CD4-positive, alpha-beta T cell treated with Interleukin-15 for 4 hours (primary cell): Measurements from ENCODE around the gene ESPNL.

Experiments used
- DNase-seq: peaks from one replicate; pipeline ENCODE4 v3.0.0-alpha.2; 2020; ENCODE audit warnings: low spot score

Gene ESPNL

DNA sequence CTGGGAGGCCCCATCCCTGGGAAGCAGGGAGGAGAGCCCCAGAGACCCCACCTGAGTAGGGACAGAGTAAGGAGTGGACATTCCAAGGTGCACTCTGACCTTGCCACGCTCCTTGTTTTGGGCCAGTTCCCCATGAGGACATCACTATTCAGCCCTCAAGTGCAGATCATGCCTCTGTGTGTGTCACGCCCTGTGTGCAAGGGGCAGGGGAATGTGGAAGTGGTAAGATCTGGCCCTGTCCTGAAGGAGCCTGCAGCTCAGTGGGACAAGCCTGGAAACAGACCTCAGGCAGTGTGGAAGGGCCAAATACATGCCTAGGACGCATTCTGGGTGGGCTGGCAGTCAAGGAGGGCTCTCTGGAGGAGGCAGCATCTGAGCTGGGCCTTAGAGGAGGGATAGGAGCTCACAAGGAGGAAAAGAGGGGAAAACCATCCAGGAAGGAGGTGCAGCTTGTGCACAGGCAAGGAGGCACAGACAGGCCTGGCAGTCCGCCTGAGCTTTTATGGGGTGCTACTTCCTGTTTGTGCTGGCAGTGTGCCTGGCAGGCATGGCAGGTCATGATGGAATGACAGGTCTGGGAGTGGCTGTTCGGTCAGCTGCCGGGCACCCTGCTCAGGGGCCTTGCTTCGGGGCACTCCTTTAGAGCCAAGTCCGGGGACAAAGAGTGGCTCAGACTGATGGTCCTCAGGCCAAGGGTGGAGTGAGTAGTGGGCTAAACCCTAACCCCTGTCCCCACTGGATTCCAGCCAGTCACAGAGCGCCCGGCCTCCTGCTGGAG, 41.6 kb downstream of the ESPNL start:
- no peak for DNase-seq

DNA sequence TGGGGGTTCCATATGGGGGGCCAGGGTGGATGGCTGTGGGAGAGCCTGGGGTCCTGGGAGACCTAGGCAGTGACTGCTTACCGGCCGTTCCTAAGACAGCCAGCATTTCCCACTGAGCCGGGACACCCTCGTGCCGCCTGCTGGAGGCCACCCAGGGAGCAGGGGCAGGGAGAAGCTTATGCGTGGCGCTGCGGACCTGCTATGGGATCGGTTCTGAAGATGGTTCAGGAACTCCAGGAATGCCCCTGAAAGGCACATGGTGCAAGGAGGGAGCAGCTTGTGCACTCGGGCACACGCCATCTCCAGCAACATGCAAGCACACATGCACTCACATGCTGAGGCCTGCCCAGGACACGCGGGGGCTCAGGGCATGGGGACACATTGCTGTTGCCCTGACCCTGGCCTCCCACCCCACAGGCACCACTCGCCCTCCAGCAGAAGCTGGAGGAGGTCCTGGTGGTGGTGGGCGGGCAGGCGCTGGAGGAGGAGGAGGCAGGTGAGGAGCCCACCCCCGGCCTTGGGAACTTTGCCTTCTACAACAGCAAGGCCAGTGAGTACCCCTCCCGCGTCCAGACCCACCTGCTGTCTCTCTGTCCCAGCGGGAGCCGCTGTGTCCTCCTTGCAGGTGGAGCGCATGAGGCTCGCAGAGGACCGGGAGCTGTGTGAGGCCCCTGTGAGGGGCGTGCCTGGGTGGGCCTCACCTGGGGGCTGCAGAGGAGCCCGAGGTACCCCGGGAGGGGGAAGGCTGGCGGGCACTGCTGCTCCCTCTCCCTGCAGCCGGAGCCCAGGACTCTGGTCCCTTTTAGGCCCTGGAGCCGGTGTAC, 42.5 kb downstream of the ESPNL start:
- no peak for DNase-seq

DNA sequence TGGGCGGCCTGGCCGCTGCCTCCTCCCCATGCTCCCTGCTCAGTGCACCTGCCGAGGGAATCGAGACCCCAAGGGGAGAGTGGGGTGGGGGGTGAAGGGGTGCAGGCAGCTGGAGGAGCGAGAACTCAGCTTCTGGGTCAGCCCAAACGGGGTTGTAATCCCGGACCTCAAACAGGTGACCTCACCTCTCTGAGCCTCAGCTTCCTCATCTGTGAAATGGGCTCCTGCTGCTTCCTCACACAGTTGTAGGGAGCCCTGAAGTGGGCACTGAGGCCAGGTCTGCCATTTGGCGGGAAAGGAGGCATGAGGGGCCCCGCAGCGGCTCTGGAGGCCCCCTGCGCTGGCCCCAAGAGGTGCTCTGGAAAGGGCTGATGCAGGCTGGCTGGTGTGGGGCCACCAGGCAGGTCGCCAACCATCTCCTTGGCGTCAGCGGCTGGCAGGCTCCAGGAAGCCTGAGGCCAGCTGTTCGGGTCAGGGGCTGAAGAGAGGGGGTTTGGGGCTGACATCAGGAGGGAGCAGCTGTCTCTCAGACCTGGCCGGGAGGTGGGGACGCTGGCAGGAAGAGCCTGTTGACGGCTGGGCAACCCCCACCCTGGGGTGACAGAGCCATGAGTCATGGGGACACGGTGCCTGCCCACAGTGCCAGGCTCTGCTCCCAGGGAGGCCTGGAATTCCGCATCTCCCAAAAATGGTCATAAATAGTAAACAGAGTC, 43.3 kb downstream of the ESPNL start:
- no peak for DNase-seq

DNA sequence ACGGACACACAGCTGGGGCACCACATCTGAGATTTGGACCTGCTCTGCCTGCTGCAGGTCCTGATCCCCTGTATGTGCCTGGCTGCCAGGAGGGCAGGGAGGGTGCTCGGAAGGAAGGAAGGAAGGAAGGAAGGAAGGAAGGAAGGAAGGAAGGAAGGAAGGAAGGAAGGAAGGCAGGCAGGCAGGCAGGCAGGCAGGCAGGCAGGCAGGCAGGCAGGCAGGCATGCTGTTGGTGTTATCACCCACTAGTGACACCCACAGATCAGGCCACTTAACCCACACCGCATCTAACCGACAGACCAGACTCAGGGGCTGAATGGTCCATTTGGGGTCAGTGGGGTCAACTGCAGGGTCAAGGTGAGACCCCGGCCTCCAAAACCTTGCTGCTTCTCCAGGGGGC, 44.1 kb downstream of the ESPNL start:
- DNase-seq = no peak

DNA sequence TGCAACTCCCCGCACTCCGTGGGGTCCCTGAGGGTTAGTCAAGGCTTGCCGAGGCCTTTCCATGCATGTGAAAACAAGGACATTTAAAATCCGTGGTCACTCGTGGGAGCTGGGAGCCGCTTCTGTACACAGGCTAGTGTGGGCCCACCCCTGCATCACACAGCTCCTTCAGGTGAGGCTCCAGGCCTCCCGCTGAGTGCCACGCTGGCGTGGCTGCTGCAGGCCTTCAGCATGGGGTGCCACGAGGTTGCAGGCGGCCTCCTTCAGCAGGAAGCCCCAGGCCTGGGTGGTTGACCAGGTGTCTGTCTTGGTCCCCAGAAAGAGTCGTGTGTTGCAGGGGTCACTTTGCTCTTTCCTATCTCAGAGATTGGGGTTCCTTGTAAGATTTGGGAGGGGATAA, 44.9 kb downstream of the ESPNL start:
- DNase-seq = no peak

DNA sequence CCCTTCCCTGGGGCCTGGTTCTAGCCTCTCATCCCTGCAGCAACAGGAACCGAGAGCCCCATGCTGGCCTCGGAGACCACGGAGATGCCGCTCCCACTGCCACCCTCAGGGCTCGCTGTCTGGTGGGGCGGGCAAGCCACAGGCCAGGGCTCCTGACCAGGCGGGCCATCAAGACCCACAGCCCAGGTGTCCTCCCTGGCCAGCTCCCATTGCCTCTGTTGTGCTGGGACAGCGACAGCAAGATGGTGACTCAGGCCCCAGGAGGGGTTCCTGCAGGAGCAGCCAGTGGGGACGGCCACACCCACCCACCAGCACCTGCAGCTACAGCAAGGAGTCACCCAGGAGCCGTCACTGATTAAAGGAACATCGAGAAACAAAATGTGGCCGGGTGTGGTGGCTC, 45.7 kb downstream of the ESPNL start:
- DNase-seq = no peak

DNA sequence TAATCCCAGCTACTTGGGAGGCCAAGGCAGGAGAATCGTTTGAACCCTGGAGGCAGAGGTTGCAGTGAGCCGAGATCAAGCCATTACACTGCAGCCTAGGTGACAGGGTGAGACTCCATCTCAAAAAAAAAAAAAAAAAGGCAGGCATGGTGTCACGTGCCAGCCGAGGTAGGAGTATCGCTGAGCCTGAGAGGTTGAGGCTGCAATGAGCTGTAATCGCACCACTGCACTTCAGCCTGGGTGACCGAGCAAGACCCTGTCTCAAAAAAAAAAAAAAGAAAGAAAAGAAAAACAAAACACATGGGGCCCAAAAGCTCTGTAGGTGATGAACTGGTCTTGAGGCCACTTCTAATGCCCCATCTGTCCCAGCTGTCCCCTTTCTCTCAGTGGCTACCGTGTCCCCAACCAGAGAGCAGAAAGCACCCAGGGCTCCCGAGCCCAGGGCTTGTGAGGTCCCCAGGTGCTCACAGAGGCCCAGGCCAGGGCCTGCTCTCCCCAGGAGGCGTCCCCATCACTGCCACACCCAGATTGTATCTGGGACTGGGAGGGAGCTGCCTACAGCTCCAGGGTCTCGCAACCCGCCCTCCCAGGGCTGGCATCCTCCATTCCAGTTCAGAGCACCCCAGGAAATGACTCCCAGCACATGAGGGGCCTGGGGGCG, 46.9 kb downstream of the ESPNL start:
- DNase-seq = no peak

DNA sequence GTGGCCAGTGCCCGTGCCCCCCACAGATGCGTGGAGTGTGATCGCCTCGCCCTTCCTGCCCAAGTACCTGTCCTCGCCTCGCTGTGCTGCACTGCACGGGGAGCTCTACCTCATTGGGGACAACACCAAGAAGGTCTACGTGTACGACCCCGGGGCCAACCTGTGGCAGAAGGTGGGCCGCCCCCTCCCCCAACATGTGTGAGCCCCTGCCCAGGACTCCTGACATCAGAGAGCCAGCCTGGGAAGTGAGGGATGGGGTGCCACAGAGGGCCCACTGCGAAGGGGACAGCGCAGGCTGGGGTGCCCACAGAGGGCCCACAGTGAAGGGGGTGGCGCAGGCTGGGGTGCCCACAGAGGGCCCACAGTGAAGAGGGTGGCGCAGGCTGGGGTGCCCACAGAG, 48.8 kb downstream of the ESPNL start:
- no peak for DNase-seq

DNA sequence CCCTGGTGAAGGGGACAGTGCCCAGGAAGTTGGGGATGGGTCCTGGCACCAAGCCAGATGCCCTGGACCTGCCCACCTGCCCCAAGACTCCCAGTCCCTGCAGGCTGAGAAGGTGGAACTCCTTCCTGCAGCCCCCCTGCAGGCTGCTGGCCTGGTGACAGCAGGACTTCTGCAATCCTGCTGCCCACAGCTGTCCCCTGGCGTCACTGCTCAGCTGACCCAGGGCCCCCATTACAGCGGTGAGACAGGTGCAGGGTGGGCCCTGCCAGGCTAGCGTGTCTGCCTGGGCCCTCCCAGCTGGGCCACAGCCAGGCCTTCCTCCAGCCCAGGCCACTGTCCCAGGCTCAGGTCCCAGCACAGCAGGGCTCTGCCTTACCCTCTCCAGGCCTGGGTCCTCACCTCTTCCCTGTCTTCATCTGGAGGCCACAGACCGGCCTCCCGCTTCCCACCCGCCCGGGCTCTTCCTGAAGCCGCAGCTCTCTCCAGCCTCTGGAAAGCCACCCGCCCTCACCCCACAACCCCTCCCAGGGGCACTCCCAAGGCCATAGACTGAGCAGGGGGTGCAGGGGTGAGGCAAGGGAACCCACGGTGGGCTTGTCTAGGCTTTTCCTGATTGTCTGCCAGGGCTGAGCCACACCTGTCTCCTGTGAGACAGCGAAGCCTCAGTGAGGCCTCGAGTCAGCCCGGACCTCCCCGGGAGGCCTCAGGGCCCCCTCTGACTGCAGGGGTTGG, 49.9 kb downstream of the ESPNL start:
- DNase-seq = no peak

DNA sequence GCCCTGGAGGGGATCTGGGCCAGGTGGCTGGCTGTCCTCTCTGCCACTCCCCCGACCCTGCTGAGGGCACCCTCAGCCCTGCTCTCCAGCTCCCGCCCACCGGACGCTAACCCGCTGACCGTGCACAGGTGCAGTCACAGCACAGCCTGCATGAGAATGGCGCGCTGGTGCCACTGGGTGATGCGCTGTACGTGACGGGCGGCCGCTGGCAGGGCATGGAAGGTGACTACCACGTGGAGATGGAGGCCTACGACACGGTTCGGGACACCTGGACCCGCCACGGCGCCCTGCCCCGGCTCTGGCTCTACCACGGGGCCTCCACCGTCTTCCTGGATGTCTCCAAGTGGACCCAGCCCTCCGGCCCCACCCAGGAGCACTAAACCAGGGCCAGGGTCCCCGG, 50.5 kb downstream of the ESPNL start:
- no peak for DNase-seq

DNA sequence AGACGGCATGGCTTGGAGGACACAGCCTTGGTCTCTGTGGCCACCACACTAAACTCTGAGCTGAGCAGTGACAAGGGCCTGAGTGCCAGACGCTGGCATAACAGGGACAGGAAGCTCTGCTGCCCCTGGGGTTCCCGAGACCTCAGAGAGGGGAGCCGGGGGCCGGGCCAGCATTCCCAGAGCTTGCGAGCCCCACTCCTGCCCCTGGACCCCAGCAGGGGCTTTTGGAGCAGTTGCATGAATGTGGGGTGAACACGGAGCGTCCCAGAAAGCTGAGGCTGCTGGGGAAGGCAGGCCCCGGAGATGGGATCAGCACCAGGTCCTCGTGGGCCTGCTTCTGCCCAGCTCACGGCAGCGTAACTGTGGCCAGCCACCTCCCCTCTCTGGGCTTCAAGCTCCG, 51.1 kb downstream of the ESPNL start:
- DNase-seq = no peak

DNA sequence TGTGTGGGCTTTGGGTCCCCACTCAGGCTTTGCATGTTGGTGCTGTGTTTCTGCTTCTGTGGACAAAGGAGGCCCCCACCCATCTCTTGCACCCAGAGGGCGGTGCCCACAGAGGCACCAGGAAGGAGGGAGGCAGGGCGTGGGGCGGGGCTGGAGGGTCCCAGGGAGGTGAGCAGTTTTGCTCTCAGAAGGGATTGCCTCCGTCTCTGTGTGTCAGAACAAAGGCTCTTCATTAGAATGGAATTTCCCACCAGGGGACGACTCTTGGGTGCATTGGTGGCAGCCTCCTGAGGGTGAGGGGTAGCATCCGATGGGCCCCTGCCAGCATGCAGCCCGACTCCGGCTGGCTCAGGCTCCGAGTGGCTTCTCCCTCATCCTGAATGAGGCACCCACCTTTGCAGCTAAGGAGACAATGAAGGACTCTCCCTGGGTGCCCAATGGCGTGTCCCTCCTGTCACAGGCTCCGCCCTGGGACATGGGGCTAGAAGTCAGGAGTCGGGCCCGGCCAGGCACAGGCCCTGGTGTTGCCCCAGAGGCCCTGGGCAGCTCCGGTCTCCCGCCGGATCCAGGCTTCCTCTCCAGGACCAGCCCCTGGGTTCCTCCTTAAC, 51.6 kb downstream of the ESPNL start:
- DNase-seq = no peak

DNA sequence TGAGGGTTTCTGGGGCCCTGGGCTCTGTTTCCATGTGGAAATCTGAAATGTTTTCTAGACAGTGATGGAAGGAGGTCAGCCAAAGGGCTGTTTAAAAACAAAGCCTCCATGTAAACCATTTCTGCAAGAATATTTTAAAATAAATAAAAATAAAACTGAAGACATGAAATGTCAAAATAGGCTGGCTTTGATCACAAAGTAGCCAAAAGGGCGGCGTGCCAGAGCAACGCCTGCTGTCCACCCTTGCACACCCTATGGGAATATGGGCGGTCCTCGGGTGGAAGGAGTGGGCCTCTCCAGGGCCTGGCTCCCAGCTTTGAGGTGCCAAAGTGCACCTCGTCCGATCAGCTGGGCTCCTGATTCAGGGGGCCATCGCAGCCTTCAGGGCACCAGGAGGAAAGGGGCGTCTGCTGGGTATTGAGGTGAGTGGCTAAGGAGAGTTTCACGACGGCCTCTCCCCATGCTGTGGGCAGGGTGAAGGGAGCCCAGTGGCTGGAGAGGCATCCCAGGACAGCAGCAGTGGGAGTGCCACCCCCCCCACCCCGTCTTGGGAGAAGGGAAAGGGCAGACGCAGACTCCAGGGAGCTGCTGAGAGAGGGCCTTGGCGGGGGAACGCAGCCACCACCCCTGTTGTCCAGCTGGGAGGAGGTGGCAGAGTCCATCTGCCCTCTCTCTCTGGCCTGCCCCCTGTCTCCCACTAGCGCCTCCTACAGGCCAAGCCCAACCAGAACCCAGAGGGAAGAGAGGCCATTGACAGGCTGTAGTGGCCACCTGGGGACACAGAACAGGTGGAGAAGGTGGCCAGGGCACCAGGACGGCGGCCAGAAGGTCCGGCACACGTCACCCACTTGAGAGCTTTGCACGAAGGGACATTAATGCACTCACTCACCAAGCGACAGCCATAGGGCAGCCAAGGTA, 52.9 kb downstream of the ESPNL start:
- DNase-seq = no peak

DNA sequence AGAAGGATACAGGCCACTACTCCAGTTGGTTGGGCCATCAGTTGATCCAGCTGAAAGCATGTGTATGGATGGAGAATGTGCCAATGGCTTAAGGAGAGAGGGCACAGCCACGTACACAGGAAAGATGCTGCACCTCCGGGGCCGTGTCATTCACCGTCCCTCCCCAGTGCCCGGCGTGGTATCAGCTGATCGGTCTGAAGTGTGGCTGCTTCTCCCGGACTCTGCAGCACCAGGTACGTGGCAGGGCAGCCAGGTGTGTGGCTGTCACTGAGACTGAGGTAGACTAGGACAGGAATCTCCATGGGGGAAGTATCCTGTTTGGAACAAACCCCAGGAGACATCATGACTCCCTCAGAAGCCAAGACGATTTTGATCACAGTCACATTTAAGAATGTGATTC, 54.4 kb downstream of the ESPNL start:
- no peak for DNase-seq

DNA sequence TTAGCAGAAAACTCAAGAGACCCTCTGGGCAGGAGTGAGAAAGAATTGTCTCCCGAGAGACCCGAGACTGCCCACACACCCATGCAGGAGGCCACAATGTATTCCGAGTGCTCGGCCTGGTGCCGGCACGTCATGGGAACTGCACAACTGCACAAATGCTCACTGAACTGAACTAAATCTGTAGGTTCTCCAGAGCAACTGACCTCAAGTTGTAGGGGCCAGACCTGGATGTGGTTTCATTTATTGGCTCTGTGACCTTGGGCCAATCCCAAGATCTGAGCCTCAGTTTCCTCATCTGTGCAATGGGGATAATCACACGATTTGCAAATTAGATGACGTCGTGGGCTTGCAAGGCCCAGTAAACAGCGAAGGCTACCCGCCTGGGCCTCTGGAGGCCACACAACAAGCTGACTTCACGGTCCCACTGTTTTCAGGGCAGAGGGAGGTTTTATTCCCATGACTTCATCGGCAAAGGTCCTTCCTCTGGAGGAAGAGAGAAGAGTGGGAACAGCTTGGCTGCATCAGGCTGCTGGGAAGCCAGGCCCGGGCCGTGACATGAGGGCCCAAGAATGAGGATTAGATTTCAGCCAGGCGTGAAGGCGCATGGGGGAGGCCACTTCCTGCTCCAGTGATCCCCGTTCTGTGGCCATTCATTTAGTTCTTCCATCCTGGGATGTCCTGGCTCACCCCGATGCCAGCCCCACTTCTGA, 55.1 kb downstream of the ESPNL start:
- DNase-seq = no peak

DNA sequence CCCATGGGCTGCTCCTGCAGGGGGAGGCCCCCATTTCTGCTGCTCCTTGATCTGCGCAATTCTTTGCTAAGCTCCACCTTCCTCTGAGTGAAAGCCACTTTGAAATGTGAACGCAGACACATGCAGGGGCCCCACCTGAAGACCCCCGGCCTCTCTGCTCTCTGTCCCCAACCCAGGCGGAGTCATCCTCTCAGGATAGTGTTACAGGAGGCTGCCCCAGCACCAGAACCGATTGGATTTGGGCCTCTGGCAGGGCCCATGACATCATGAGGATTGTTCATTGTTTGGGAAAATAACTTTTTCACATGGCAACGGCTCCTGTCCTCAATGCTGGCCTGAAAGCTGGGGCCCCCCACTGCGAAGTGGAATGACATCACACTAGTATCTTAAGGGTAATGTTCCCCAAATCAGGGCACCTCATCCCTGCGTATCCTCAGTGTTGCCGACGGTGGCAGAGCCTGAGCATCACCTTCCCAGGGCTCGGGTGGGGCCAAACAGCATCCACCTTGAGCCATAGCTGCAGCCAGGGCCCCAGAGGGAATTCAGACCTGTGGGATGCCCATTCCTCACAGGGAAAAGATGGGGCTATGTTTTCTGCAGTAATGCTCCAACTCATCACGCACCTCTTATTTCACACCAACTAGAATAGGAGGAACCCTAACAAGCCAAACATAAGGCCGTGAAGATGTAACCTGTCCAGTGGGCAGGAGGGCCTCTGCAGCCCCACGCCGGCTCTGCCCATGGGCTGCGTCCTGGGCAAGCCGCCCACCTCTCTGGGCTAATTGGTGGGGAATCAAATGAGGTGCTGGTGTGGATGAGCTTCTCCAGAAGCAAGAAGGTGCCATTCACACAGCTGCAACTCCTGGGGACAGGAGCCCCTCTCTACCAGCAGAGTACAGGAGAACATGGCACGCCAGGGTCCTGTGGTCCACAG, 55.9 kb downstream of the ESPNL start:
- no peak for DNase-seq

DNA sequence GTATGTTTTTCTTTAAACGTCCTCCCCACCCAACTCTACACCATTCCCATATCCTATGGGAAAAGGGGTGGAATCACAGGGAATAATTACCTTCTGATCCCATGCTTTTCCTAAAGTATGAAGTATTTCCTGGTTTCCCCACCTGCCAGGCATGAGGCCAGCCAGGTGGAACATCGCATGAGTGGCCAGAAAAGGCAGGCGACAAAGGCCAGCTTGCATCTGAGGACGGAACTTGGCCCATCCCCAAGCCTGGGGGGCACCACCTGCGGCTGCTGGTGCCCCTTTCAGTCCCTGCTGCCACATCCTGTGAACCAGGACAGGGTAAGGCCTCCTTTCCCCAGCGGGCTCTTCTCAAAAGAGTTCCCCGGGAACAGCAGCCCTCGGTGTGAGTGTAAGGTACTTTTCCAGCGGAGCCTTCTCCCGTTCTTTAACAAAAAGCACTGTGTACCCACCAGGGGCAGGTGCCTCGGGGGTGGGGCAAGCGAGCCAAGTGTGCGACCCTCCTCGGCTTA, 57.4 kb downstream of the ESPNL start:
- no peak for DNase-seq

DNA sequence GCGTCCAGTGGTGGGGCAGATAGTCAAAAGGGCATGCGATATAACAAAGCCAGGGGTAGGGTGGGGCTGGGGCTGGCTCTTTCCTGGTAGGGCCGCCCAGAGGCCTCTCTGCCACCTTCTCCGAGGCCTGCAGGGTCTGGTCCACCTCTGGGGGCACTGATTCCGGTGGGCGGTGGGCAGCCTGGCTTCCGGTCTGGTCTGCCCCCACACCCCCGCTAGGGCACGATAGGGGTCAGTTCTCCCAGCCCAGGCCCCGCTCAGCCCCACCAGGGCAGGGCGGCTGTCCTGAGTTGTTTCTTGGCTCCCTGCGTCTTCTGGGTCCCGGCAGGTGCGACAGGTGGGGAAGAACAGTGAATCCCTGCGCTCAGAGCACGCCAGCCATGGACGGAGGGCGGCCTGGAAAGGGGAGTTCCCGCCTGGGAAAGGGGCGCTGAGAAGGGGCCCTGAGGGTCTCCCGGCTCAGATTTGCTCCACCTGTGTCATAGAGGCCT, 57.9 kb downstream of the ESPNL start:
- no peak for DNase-seq
